ENCODE results near the gene SHLD1. TPM values are rescaled to one million over a fixed set of nuclear protein-coding genes. Genes with fewer than 3 reads are reported as not detected.

SHLD1 gene
- total RNA-seq, 1 donor from 2014 or later: 2.6 TPM

- DNase-seq (ENCODE audit: low read depth, low spot score): no peak
These were observed 95.7 kb downstream of the SHLD1 start for GRCh38 chr20:5845681-5846615.

- no peak for DNase-seq (ENCODE audit: low read depth, low spot score)
These were observed 98.7 kb downstream of the SHLD1 start for GRCh38 chr20:5848711-5849505.

GRCh38 chr20:5855939-5856338 is 105.7 kb downstream of the SHLD1 start:
- DNase-seq (ENCODE audit: low read depth, low spot score): no peak

- no peak for DNase-seq (ENCODE audit: low read depth, low spot score)
These were observed 109.4 kb downstream of the SHLD1 start for GRCh38 chr20:5859608-5860007.

GRCh38 chr20:5862703-5863039 is 112.5 kb downstream of the SHLD1 start:
- DNase-seq (ENCODE audit: low read depth, low spot score): no peak

GRCh38 chr20:5863040-5863833 is 113.0 kb downstream of the SHLD1 start:
- peak; percentile 26 for DNase-seq (ENCODE audit: low read depth, low spot score)

GRCh38 chr20:5864428-5864827 is 114.2 kb downstream of the SHLD1 start:
- DNase-seq (ENCODE audit: low read depth, low spot score): no peak

GRCh38 chr20:5864873-5865587 is 114.8 kb downstream of the SHLD1 start:
- peak; percentile 17 for DNase-seq (ENCODE audit: low read depth, low spot score)

GRCh38 chr20:5865604-5866003 is 115.4 kb downstream of the SHLD1 start:
- DNase-seq (ENCODE audit: low read depth, low spot score): no peak

GRCh38 chr20:5870568-5870981 is 120.4 kb downstream of the SHLD1 start:
- DNase-seq (ENCODE audit: low read depth, low spot score): no peak

GRCh38 chr20:5871459-5872410 is 121.5 kb downstream of the SHLD1 start:
- no peak for DNase-seq (ENCODE audit: low read depth, low spot score)

GRCh38 chr20:5877128-5877527 is 126.9 kb downstream of the SHLD1 start:
- no peak for DNase-seq (ENCODE audit: low read depth, low spot score)

GRCh38 chr20:5880326-5880725 is 130.1 kb downstream of the SHLD1 start:
- DNase-seq (ENCODE audit: low read depth, low spot score): no peak

- no peak for DNase-seq (ENCODE audit: low read depth, low spot score)
These were observed 131.5 kb downstream of the SHLD1 start for GRCh38 chr20:5881703-5882102.

- DNase-seq (ENCODE audit: low read depth, low spot score): no peak
These were observed 132.0 kb downstream of the SHLD1 start for GRCh38 chr20:5882166-5882565.

- DNase-seq (ENCODE audit: low read depth, low spot score): no peak
These were observed 134.5 kb downstream of the SHLD1 start for GRCh38 chr20:5884465-5885335.

- no peak for DNase-seq (ENCODE audit: low read depth, low spot score)
These were observed 135.7 kb downstream of the SHLD1 start for GRCh38 chr20:5885866-5886265.

GRCh38 chr20:5886788-5887187 is 136.6 kb downstream of the SHLD1 start:
- DNase-seq (ENCODE audit: low read depth, low spot score): no peak

GRCh38 chr20:5887386-5887785 is 137.2 kb downstream of the SHLD1 start:
- no peak for DNase-seq (ENCODE audit: low read depth, low spot score)
